GM23338 (cell line): Measurements from ENCODE around the gene UNC80. TPM values are rescaled to one million over a fixed set of nuclear protein-coding genes. Genes with fewer than 3 reads are reported as not detected.

Experiments
- ATAC-seq: fragments of 200-7000 bp; cut with Tn5 transposase; 3 replicates; pipeline ENCODE4 v1.9.1; 2020
- DNase-seq: peaks from one replicate; pipeline ENCODE4 v3.0.0-alpha.2; 2015; ENCODE audit warnings: low spot score
- H2AFZ ChIP-seq: fragments of 200-600 bp; sonication (generic); 2 replicates; pipeline ENCODE4 v1.8.0; 2016; ENCODE audit warnings: antibody characterized with exemption, mild to moderate bottlenecking, moderate library complexity
- H3F3A ChIP-seq: fragments of 200-600 bp; sonication (generic); replicated peaks from 2 replicates; pipeline ENCODE4 v1.8.0; 2017; ENCODE audit warnings: antibody characterized with exemption, mixed run types, low read depth
- H3K27ac ChIP-seq: fragments of 200-600 bp; sonication (generic); 2 replicates; pipeline ENCODE4 v1.6.1; 2016; ENCODE audit warnings: low read depth
- H3K27me3 ChIP-seq: fragments of 200-600 bp; sonication (generic); 2 replicates; pipeline ENCODE4 v1.8.0; 2016; ENCODE audit warnings: mild to moderate bottlenecking, mixed run types, moderate library complexity; ENCODE audit not compliant: insufficient read depth
- H3K36me3 ChIP-seq: fragments of 200-600 bp; sonication (generic); 2 replicates; pipeline ENCODE4 v1.8.0; 2016; ENCODE audit warnings: mild to moderate bottlenecking; ENCODE audit not compliant: insufficient read depth
- H3K4me1 ChIP-seq: fragments of 200-600 bp; sonication (generic); 2 replicates; pipeline ENCODE4 v1.8.0; 2016; ENCODE audit warnings: mild to moderate bottlenecking, moderate library complexity; ENCODE audit not compliant: insufficient read depth
- H3K4me2 ChIP-seq: fragments of 200-600 bp; sonication (generic); 2 replicates; pipeline ENCODE4 v1.7.1; 2017; ENCODE audit warnings: mixed run types
- H3K4me3 ChIP-seq: fragments of 200-600 bp; sonication (generic); 2 replicates; pipeline ENCODE4 v1.6.1; 2016; ENCODE audit warnings: mixed run types
- H3K79me2 ChIP-seq: fragments of 200-600 bp; sonication (generic); replicated peaks from 2 replicates; pipeline ENCODE4 v1.8.0; 2017; ENCODE audit warnings: mild to moderate bottlenecking; ENCODE audit not compliant: insufficient read depth
- H3K9me2 ChIP-seq: fragments of 200-600 bp; sonication (generic); 2 replicates; pipeline ENCODE4 v1.8.0; 2017; ENCODE audit not compliant: insufficient read depth
- H4K20me1 ChIP-seq: fragments of 200-600 bp; sonication (generic); replicated peaks from 2 replicates; pipeline ENCODE4 v1.8.0; 2017; ENCODE audit warnings: mild to moderate bottlenecking; ENCODE audit not compliant: insufficient read depth
- H3K27ac Mint-ChIP-seq: 2 replicates; pipeline ENCODE4 v1.8.0; 2020; ENCODE audit warnings: inconsistent platforms, mild to moderate bottlenecking, moderate library complexity, mixed read lengths
- H3K27me3 Mint-ChIP-seq: 3 replicates; pipeline ENCODE4 v1.8.0; 2022; ENCODE audit warnings: low read depth, mild to moderate bottlenecking, moderate library complexity, mixed read lengths, inconsistent platforms; ENCODE audit not compliant: insufficient read depth, poor library complexity
- H3K36me3 Mint-ChIP-seq: 3 replicates; pipeline ENCODE4 v1.8.0; 2021; ENCODE audit warnings: low read depth, mild to moderate bottlenecking, inconsistent platforms, moderate library complexity, mixed read lengths
- H3K4me1 Mint-ChIP-seq: 3 replicates; pipeline ENCODE4 v1.8.0; 2020; ENCODE audit warnings: mild to moderate bottlenecking, inconsistent platforms, mixed read lengths
- H3K4me3 Mint-ChIP-seq: 3 replicates; pipeline ENCODE4 v1.8.0; 2021; ENCODE audit warnings: moderate library complexity, mild to moderate bottlenecking, inconsistent platforms, mixed read lengths
- H3K9me3 Mint-ChIP-seq: 3 replicates; pipeline ENCODE4 v1.8.0; 2020; ENCODE audit warnings: moderate library complexity, mild to moderate bottlenecking, inconsistent platforms, mixed read lengths
- CREB1 ChIP-seq: fragments of 250-450 bp; sonication (Bioruptor Pico); IDR thresholded peaks from 2 replicates; pipeline ENCODE4 v1.5.0; 2020; ENCODE audit warnings: low read depth, mild to moderate bottlenecking, moderate library complexity
- CTCF ChIP-seq, 2 experiments: fragments of 200-600 bp in 1 of 2; sonication (generic) in 1 of 2; conservative IDR thresholded peaks; 2 replicates each; pipeline versions ENCODE4 v1.5.1 to v1.6.1; 2016 to 2017; ENCODE audit warnings: antibody characterized with exemption in 2 of 2, low read depth in 2 of 2, mild to moderate bottlenecking in 2 of 2, moderate library complexity in 1 of 2
- ETS1 ChIP-seq: IDR thresholded peaks from 2 replicates; pipeline ENCODE4 v1.6.1; 2016; ENCODE audit warnings: antibody characterized with exemption
- EZH2 ChIP-seq: fragments of 200-600 bp; sonication (generic); IDR thresholded peaks from one replicate; pipeline ENCODE4 v1.8.0; 2017; ENCODE audit warnings: antibody characterized with exemption, mild to moderate bottlenecking, low read depth; ENCODE audit not compliant: unreplicated experiment
- EZH2phosphoT487 ChIP-seq: fragments of 200-600 bp; sonication (generic); IDR thresholded peaks from one replicate; pipeline ENCODE4 v1.8.1; 2018; ENCODE audit warnings: antibody characterized with exemption; ENCODE audit not compliant: unreplicated experiment
- JUNB ChIP-seq: IDR thresholded peaks from one replicate; pipeline ENCODE4 v1.6.1; 2016; ENCODE audit warnings: antibody characterized with exemption; ENCODE audit not compliant: unreplicated experiment
- NANOG ChIP-seq: IDR thresholded peaks from 2 replicates; pipeline ENCODE4 v1.6.1; 2016; ENCODE audit warnings: antibody characterized with exemption, borderline replicate concordance
- POLR2AphosphoS5 ChIP-seq: IDR thresholded peaks from 2 replicates; pipeline ENCODE4 v1.6.1; 2016; ENCODE audit warnings: antibody characterized with exemption, low read depth
- REST ChIP-seq: IDR thresholded peaks from one replicate; pipeline ENCODE4 v1.6.1; 2018; ENCODE audit warnings: antibody characterized with exemption; ENCODE audit not compliant: unreplicated experiment
- STAT1 ChIP-seq: IDR thresholded peaks from one replicate; pipeline ENCODE4 v1.6.1; 2016; ENCODE audit warnings: antibody characterized with exemption; ENCODE audit not compliant: unreplicated experiment
- ZNF114 ChIP-seq: fragments of 250-450 bp; sonication (Bioruptor Pico); IDR thresholded peaks from 2 replicates; pipeline ENCODE4 v1.5.0; 2020; ENCODE audit warnings: mild to moderate bottlenecking, moderate library complexity
- ZNF462 ChIP-seq: fragments of 250-450 bp; sonication (Bioruptor Pico); IDR thresholded peaks from 2 replicates; pipeline ENCODE4 v1.5.0; 2020; ENCODE audit warnings: mild to moderate bottlenecking, moderate library complexity
- polyA plus RNA-seq: library from polyadenylated mRNA; unstranded; fragments of >200 nt; fragmentation: Nextera tagmentation; extraction: Ambion mirVana; gene quantifications from 2 replicates; pipeline ENCODE4 v1.2.1, GENCODE V29; 2016
- total RNA-seq: library from RNA; depleted of rRNA; stranded (reverse); fragments of >200 nt; shearing (Covaris generic); gene quantifications from 2 replicates; pipeline ENCODE4 v1.2.3, GENCODE V29; 2014

The UNC80 gene
- total and polyA plus RNA-seq, 2 experiments from 2014 or later, result 0.11 to 1.5 TPM

- H3K4me2 ChIP-seq, result peak overlapping the region; percentile 39
- no peaks in the 10 kb centered on the region for H4K20me1 ChIP-seq
- Mint-ChIP-seq H3K27me3 (peaks cover 8% of the 10 kb centered on the region), H3K27ac (peak overlapping the region; percentile 16), H3K4me1 (peaks cover 24% of the 10 kb centered on the region), H3K4me3 (peak overlapping the region; percentile 25), H3K36me3 (no peaks in the 10 kb centered on the region), H3K9me3 (no peaks in the 10 kb centered on the region)
- no peaks in the 10 kb centered on the region for H3K36me3 ChIP-seq
- no peaks in the 10 kb centered on the region for H3F3A ChIP-seq
- no peaks in the 10 kb centered on the region for H3K79me2 ChIP-seq
- peak; percentile 96 for ATAC-seq
- peak overlapping the region; percentile 24 for H3K4me3 ChIP-seq
- H3K4me1 ChIP-seq, result peaks cover 11% of the 10 kb centered on the region
- peaks cover 17% of the 10 kb centered on the region for H3K27me3 ChIP-seq
- H3K9me2 ChIP-seq, result no peaks in the 10 kb centered on the region
- no peak overlapping the region for H2AFZ ChIP-seq
- TF ChIP-seq ZNF462 (CRISPR knock-in tag) (no peak), NANOG (peak; percentile 57; the same call in 1 of the 2 replicates), JUNB (no peak), ETS1 (no peak), REST (no peak), STAT1 (no peak), ZNF114 (CRISPR knock-in tag) (no peak), POLR2AphosphoS5 (no peak), CREB1 (CRISPR knock-in tag) (no peak), EZH2phosphoT487 (no peak), CTCF (conservative IDR thresholded peaks at IDR 0.05; ENCODE audit: low read depth in 2 of 2) (peak; percentile 88 to 95), EZH2 (no peak)
- H3K27ac ChIP-seq, result no peak overlapping the region
- peak; percentile 94 for DNase-seq
These were observed 189.3 kb downstream of the UNC80 start for GRCh38 chr2:209960676-209961630.
